Measurements from ENCODE around the gene HPCAL1. TPM values are rescaled to one million over a fixed set of nuclear protein-coding genes. Genes with fewer than 3 reads are reported as not detected.

HPCAL1 gene
- total RNA-seq, 1 donor from 2014 or later, result 160 TPM

DNA sequence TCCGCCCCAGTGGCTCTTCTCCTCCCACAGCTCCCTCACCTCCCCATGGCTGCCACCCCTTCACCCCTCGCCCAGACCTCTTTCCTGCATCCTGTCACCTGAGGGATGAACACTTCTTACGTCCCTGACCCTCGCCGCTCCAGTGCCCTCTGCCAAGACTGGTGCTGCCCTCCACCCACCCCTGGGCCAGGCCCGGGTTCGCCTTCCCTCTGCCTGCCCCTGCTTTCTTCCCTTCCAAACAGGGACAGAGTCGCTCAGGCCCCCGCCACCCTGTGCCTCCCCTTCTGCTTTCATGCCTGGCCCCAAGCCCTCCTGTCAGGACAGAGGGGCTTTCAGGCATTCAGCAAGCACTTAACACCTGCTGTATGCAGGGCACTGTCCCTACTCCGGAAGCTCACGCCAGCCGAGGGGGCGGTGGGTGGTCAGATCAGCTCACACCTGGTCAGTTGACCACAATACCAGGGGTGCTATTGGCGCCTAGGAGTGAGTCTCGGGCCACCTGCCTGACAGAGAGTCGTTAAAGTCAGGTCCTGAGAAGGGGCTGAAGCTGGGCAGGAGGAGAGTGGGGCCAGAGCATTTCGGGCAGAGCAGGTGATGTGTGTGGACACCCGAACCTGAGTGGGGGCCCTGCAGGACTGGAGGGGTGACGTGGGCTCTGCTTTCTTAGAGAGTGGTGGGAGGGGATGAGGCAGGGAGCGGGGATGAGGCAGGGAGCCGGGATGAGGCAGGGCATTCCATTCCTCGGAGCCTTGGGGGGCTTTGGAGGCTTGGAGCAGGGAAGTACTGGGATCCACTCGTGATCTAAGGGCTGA, 26.0 kb upstream of the HPCAL1 start:
- Histone ChIP-seq H3K27me3 (no peaks in the 10 kb centered on the region), H3K4me3 (no peak overlapping the region), H3K36me3 (no peaks in the 10 kb centered on the region), H3K9me3 (no peaks in the 10 kb centered on the region), H3K4me1 (peaks cover 10% of the 10 kb centered on the region), H3K27ac (no peak overlapping the region)
- intact Hi-C loops (cut with DNase I), result no loop called here
- ATAC-seq, result no peak
- peak; percentile 62 for DNase-seq
- no peak for TF ChIP-seq CTCF (IDR thresholded peaks at IDR 0.05)

DNA sequence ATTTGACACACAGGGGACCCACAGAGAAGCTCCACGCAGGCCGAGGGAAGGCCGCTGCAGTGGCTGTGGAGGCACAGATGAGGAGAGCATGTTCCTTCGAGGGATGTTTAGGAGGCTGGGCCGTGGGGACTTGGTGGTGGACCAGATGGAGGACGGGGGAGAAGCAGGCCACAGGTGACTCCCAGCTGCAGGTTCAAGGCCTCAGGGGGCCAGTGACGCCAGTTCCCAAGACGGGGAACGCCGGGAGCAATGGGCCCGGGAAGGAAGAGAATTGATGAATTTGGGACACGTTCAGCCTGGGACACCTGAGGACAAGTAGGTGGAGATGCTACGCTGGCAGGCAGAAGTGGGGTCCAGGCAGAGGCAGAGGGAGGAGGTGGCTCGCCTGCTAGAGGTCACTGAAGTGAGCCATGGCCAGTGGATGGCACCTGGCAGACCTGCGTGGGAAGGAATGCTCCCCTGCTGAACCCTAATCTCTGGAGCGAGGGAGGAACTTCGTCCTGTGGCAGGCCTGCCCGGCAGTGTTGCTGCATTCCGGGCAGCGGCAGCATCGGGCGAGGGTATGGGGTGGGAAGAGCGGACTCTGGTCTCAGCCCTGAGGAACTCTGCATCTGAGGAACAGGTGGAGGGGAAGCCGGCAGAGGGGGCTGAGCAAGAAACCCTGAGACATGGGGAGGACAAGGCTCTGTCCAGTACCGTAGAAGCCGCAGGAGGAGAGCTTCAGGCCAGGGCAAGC, 25.2 kb upstream of the HPCAL1 start:
- Histone ChIP-seq H3K4me3 (no peak overlapping the region), H3K27ac (no peak overlapping the region), H3K36me3 (no peaks in the 10 kb centered on the region), H3K9me3 (no peaks in the 10 kb centered on the region), H3K4me1 (peaks cover 10% of the 10 kb centered on the region), H3K27me3 (no peaks in the 10 kb centered on the region)
- DNase-seq (peak; percentile 65), ATAC-seq (peak; percentile 15)
- intact Hi-C loops (cut with DNase I), result no loop called here
- TF ChIP-seq CTCF (IDR thresholded peaks at IDR 0.05), result no peak

DNA sequence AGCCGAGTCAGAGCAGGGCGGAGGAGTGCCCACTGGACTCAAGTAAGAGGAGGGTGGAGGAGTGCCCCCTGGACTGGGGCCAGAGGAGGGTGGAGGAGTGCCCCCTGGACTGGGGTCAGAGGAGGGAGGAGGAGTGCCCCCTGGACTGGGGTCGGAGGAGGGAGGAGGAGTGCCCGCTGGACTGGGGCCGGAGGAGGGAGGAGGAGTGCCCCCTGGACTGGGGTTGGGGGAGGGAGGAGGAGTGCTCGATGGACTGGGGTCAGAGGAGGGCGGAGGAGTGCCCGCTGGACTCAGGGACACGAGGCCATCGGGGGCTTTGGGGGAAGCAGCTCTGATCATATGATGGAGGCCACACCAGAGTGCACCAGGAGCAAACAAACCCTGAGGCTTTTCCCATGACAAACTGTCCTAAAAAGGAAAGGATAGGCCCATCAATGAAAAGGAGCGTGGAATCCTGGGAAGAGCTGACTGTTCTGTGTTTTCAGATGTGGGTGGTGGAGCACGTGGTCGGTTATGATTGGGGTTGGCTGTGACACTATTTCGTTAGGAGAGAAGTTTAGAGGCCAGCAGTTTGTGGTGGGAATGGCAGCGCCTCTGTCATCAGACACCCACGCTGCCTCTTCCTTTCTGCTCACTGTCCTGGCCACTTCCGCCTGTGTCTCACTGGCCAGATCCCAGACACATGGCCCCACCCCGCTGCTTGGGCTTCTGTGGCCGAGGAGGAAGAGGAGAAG, 24.5 kb upstream of the HPCAL1 start:
- Histone ChIP-seq H3K27ac (peak overlapping the region; percentile 24), H3K4me3 (no peak overlapping the region), H3K27me3 (no peaks in the 10 kb centered on the region), H3K36me3 (no peaks in the 10 kb centered on the region), H3K9me3 (no peaks in the 10 kb centered on the region), H3K4me1 (peaks cover 10% of the 10 kb centered on the region)
- DNase-seq (peak; percentile 89), ATAC-seq (peak; percentile 91)
- TF ChIP-seq CTCF (IDR thresholded peaks at IDR 0.05), result no peak
- intact Hi-C loops (cut with DNase I), result no loop called here

DNA sequence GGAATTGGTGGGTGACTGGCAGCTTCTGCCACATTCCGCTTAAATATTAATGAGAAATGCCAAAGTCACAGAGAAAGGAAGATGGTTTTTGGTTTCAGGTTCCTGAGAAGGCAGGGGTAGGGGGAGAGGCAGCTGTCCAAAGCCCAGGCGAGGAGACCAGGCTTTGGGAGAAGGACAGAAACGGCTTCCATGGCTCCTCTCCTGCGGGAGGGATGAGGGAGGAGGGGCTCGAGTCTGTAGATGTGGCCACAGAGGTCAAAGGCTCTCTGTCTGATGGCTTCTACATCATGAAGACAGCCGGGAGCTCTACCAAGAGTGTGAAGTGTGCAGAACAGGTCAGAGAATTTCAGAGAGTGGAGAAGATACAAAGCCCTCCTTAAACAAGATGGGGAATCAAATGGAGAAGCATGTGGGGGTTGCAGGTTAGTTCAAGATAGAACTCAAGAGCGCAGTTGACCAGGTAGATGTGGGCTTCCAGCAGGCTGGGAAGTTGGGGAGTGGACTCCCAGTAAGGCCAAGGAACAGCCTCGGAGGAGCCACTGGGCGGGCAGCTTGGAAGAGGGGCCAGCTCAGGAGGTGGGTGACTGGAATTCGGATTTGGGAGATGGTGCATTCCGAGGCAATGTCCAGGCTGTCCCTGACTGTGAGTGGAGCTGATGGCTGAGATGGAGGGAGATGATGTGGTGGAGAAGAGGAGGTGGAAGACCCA, 23.8 kb upstream of the HPCAL1 start:
- Histone ChIP-seq H3K27me3 (no peaks in the 10 kb centered on the region), H3K27ac (peak overlapping the region; percentile 24), H3K9me3 (no peaks in the 10 kb centered on the region), H3K4me3 (no peak overlapping the region), H3K4me1 (peaks cover 10% of the 10 kb centered on the region), H3K36me3 (no peaks in the 10 kb centered on the region)
- DNase-seq, result peak; percentile 53
- no peak for TF ChIP-seq CTCF (IDR thresholded peaks at IDR 0.05)
- no peak for ATAC-seq
- intact Hi-C loops (cut with DNase I), result no loop called here

GRCh38 chr2:10279472-10279870, 23.2 kb upstream of the HPCAL1 start:
- ATAC-seq (no peak), DNase-seq (peak; percentile 47)
- Histone ChIP-seq H3K36me3 (no peaks in the 10 kb centered on the region), H3K27ac (no peak overlapping the region), H3K4me3 (no peak overlapping the region), H3K27me3 (no peaks in the 10 kb centered on the region), H3K4me1 (peaks cover 10% of the 10 kb centered on the region), H3K9me3 (no peaks in the 10 kb centered on the region)
- TF ChIP-seq CTCF (IDR thresholded peaks at IDR 0.05), result no peak
- intact Hi-C loops (cut with DNase I), result no loop called here
